H1 (cell line): ENCODE results near the gene KLHL40. TPM values are rescaled to one million over a fixed set of nuclear protein-coding genes. Genes with fewer than 3 reads are reported as not detected.

Source experiments
- ATF2 ChIP-seq: IDR thresholded peaks from 2 replicates; pipeline ENCODE4 v1.6.1; 2012; ENCODE audit warnings: low read length, inconsistent platforms
- CHD1 ChIP-seq: IDR thresholded peaks from 2 replicates; pipeline ENCODE4 v1.6.1; 2012; ENCODE audit warnings: low read depth, low read length, improper control_type of control experiment
- SIRT6 ChIP-seq: IDR thresholded peaks from one replicate; pipeline ENCODE4 v1.7.1; 2012; ENCODE audit warnings: low read length, inconsistent platforms
- SP2 ChIP-seq: IDR thresholded peaks from 2 replicates; pipeline ENCODE4 v1.6.1; 2012; ENCODE audit warnings: mild to moderate bottlenecking, low read length, inconsistent platforms
- TAF1 ChIP-seq: IDR thresholded peaks from 2 replicates; pipeline ENCODE4 v1.6.1; 2011; ENCODE audit warnings: mild to moderate bottlenecking, low read depth, low read length
- polyA plus RNA-seq, 7 experiments: library from polyadenylated mRNA; depleted of rRNA in 3 of 7; stranded (reverse) in 5 of 7; unstranded in 2 of 7; fragments of >200 nt in 5 of 7; fragments of 200-250 nt in 2 of 7; gene quantifications; 1 replicate in 5 of 7; 2 replicates in 1 of 7; 4 replicates in 1 of 7; pipeline versions ENCODE4 v1.2.1 to v1.2.3, GENCODE V29; 2011 to 2013; ENCODE audit warnings: missing spikeins in 2 of 7, mixed read lengths in 2 of 7
- total RNA-seq: library from RNA; stranded (reverse); fragmentation: NEBNext Ultra II Directional; extraction: Animal tissue kit (Norgen Biotek cat#: 25700); gene quantifications from 2 replicates; pipeline ENCODE4 v1.2.1, GENCODE V29; 2021

Gene KLHL40
- total and polyA plus RNA-seq, 2 of the 8 experiments (the other 6 are each of a cell fraction or from before 2014, with no cell fraction given): 0.02 TPM; not detected in 1

GRCh38 chr3:42689421-42690014 lies 4.2 kb downstream of the KLHL40 start (continued):
- TF ChIP-seq ATF2 (no peak), SIRT6 (no peak), CHD1 (no peak), SP2 (no peak), TAF1 (no peak)
